HEK293 (cell line): ENCODE data around the gene AQP5.
"Not testable (repeated sequence)": the region's sequence is repeated elsewhere in the genome, so short reads cannot be mapped to it uniquely, and the experiment has no call there.

Experiments
- KLF9 ChIP-seq: fragments of 450-650 bp; formaldehyde crosslinking; IDR thresholded peaks from 2 replicates; pipeline ENCODE4 v1.5.1; 2016; ENCODE audit warnings: missing biosample characterization, missing genetic modification characterization, low read depth
- SALL2 ChIP-seq: fragments of 450-650 bp; formaldehyde crosslinking; IDR thresholded peaks from 2 replicates; pipeline ENCODE4 v1.5.0; 2017; ENCODE audit warnings: missing biosample characterization, mild to moderate bottlenecking, missing genetic modification characterization, borderline replicate concordance
- SP2 ChIP-seq: fragments of 450-650 bp; formaldehyde crosslinking; IDR thresholded peaks from 2 replicates; pipeline ENCODE4 v1.5.1; 2016; ENCODE audit warnings: missing biosample characterization, missing genetic modification characterization
- ZFP41 ChIP-seq: fragments of 450-650 bp; formaldehyde crosslinking; IDR thresholded peaks from 2 replicates; pipeline ENCODE4 v1.5.1; 2016; ENCODE audit warnings: missing biosample characterization, missing genetic modification characterization, borderline replicate concordance
- ZNF114 ChIP-seq: fragments of 450-650 bp; formaldehyde crosslinking; IDR thresholded peaks from 2 replicates; pipeline ENCODE4 v1.5.0; 2017; ENCODE audit warnings: missing biosample characterization, missing genetic modification characterization
- ZNF274 ChIP-seq, 2 experiments: fragments of 200-500 bp in 1 of 2; fragments of 450-650 bp in 1 of 2; sonication (Bioruptor generic) in 1 of 2; formaldehyde crosslinking in 1 of 2; IDR thresholded peaks; 2 replicates each; pipeline versions ENCODE4 v1.5.1 to v1.6.1; 2014 to 2016; ENCODE audit warnings: borderline replicate concordance in 1 of 2, inconsistent platforms in 1 of 2, low read length in 1 of 2, missing biosample characterization in 1 of 2, missing genetic modification characterization in 1 of 2
- ZNF391 ChIP-seq: fragments of 450-650 bp; formaldehyde crosslinking; IDR thresholded peaks from 2 replicates; pipeline ENCODE4 v1.5.1; 2016; ENCODE audit warnings: low read depth, missing biosample characterization, missing genetic modification characterization, borderline replicate concordance
- ZNF549 ChIP-seq: fragments of 450-650 bp; IDR thresholded peaks from 2 replicates; pipeline ENCODE4 v1.5.1; 2018; ENCODE audit warnings: missing biosample characterization, missing genetic modification characterization, mild to moderate bottlenecking, inconsistent platforms, moderate library complexity
- ZNF623 ChIP-seq: fragments of 450-650 bp; formaldehyde crosslinking; IDR thresholded peaks from 2 replicates; pipeline ENCODE4 v1.5.1; 2016; ENCODE audit warnings: missing biosample characterization, missing genetic modification characterization
- ZNF785 ChIP-seq: fragments of 450-650 bp; formaldehyde crosslinking; IDR thresholded peaks from 2 replicates; pipeline ENCODE4 v1.5.1; 2016; ENCODE audit warnings: missing biosample characterization, missing genetic modification characterization
- TF ChIP-seq, protein P1 (sequence below): sonication (generic); formaldehyde crosslinking; IDR thresholded peaks from 2 replicates; pipeline ENCODE4 v1.8.1; 2022; ENCODE audit warnings: mild to moderate bottlenecking, moderate library complexity, missing genetic modification reagents
- TF ChIP-seq, protein P2 (sequence below): fragments of 450-650 bp; formaldehyde crosslinking; IDR thresholded peaks from 2 replicates; pipeline ENCODE4 v1.5.1; 2016; ENCODE audit warnings: missing biosample characterization, missing genetic modification characterization
- TF ChIP-seq, protein P3 (sequence below): fragments of 450-650 bp; formaldehyde crosslinking; IDR thresholded peaks from 2 replicates; pipeline ENCODE4 v1.5.1; 2017; ENCODE audit warnings: missing biosample characterization, missing genetic modification characterization
- TF ChIP-seq, protein P4 (sequence below): fragments of 450-650 bp; formaldehyde crosslinking; IDR thresholded peaks from 2 replicates; pipeline ENCODE4 v1.5.1; 2016; ENCODE audit warnings: missing biosample characterization, missing genetic modification characterization

DNA sequence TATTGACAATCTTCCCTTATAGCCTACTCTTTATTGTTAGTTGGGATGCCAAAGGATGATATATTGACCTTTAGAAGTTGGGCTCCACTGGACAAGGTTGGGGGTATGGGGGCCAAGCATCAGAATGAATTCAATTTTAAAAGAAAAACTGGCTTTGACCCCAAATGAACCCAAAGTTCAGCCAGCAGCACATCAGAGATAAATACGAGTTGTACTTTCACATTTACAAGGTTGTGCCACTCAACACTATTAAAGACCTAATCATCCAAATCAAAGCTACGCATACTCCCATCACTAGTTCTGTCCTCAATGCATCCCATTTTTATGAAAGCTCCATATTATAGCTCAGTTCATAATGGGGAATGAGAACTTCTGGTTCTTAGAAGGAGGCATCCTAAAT is 27.7 kb downstream of the AQP5 start:
- TF ChIP-seq, protein P1, sequence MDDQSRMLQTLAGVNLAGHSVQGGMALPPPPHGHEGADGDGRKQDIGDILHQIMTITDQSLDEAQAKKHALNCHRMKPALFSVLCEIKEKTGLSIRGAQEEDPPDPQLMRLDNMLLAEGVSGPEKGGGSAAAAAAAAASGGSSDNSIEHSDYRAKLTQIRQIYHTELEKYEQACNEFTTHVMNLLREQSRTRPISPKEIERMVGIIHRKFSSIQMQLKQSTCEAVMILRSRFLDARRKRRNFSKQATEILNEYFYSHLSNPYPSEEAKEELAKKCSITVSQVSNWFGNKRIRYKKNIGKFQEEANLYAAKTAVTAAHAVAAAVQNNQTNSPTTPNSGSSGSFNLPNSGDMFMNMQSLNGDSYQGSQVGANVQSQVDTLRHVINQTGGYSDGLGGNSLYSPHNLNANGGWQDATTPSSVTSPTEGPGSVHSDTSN (CRISPR knock-in tag), result not testable (repeated sequence)
- TF ChIP-seq, protein P2, sequence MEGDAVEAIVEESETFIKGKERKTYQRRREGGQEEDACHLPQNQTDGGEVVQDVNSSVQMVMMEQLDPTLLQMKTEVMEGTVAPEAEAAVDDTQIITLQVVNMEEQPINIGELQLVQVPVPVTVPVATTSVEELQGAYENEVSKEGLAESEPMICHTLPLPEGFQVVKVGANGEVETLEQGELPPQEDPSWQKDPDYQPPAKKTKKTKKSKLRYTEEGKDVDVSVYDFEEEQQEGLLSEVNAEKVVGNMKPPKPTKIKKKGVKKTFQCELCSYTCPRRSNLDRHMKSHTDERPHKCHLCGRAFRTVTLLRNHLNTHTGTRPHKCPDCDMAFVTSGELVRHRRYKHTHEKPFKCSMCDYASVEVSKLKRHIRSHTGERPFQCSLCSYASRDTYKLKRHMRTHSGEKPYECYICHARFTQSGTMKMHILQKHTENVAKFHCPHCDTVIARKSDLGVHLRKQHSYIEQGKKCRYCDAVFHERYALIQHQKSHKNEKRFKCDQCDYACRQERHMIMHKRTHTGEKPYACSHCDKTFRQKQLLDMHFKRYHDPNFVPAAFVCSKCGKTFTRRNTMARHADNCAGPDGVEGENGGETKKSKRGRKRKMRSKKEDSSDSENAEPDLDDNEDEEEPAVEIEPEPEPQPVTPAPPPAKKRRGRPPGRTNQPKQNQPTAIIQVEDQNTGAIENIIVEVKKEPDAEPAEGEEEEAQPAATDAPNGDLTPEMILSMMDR, result not testable (repeated sequence)
- not testable (repeated sequence) for TF ChIP-seq ZNF391 (tag by site-specific recombination); SALL2 (tag by site-specific recombination); ZFP41; ZNF274 (IDR thresholded peaks at IDR 0.05; ENCODE audit: low read length); ZNF274 (tag by site-specific recombination; IDR thresholded peaks at IDR 0.05; ENCODE audit: borderline replicate concordance); ZNF549 (tag by site-specific recombination); ZNF785 (tag by site-specific recombination); SP2; ZNF114 (tag by site-specific recombination); ZNF623 (tag by site-specific recombination); KLF9
- TF ChIP-seq, protein P3, sequence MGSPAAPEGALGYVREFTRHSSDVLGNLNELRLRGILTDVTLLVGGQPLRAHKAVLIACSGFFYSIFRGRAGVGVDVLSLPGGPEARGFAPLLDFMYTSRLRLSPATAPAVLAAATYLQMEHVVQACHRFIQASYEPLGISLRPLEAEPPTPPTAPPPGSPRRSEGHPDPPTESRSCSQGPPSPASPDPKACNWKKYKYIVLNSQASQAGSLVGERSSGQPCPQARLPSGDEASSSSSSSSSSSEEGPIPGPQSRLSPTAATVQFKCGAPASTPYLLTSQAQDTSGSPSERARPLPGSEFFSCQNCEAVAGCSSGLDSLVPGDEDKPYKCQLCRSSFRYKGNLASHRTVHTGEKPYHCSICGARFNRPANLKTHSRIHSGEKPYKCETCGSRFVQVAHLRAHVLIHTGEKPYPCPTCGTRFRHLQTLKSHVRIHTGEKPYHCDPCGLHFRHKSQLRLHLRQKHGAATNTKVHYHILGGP (tag by site-specific recombination), result not testable (repeated sequence)
- TF ChIP-seq, protein P4, sequence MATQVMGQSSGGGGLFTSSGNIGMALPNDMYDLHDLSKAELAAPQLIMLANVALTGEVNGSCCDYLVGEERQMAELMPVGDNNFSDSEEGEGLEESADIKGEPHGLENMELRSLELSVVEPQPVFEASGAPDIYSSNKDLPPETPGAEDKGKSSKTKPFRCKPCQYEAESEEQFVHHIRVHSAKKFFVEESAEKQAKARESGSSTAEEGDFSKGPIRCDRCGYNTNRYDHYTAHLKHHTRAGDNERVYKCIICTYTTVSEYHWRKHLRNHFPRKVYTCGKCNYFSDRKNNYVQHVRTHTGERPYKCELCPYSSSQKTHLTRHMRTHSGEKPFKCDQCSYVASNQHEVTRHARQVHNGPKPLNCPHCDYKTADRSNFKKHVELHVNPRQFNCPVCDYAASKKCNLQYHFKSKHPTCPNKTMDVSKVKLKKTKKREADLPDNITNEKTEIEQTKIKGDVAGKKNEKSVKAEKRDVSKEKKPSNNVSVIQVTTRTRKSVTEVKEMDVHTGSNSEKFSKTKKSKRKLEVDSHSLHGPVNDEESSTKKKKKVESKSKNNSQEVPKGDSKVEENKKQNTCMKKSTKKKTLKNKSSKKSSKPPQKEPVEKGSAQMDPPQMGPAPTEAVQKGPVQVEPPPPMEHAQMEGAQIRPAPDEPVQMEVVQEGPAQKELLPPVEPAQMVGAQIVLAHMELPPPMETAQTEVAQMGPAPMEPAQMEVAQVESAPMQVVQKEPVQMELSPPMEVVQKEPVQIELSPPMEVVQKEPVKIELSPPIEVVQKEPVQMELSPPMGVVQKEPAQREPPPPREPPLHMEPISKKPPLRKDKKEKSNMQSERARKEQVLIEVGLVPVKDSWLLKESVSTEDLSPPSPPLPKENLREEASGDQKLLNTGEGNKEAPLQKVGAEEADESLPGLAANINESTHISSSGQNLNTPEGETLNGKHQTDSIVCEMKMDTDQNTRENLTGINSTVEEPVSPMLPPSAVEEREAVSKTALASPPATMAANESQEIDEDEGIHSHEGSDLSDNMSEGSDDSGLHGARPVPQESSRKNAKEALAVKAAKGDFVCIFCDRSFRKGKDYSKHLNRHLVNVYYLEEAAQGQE (tag by site-specific recombination), result not testable (repeated sequence)
